Testis (tissue), 2 donors: ENCODE results near the gene NRP1.

ENCODE experiments used
- CTCF ChIP-seq, 3 experiments: fragments of 450-650 bp in 2 of 3; fragments of 200-600 bp in 1 of 3; sonication (generic) in 1 of 3; IDR thresholded peaks; one replicate each; pipeline ENCODE4 v1.5.1; 2016 to 2019; ENCODE audit warnings: antibody characterized with exemption in 3 of 3, mild to moderate bottlenecking in 2 of 3, moderate library complexity in 1 of 3
- POLR2A ChIP-seq: fragments of 450-650 bp; IDR thresholded peaks from one replicate; pipeline ENCODE4 v1.6.1; 2017; ENCODE audit warnings: antibody characterized with exemption, mild to moderate bottlenecking, moderate library complexity

GRCh38 chr10:33136781-33137180 is 197.7 kb downstream of the NRP1 start:
- TF ChIP-seq POLR2A, result no peak
- TF ChIP-seq CTCF (IDR thresholded peaks at IDR 0.05), result no peak
